GM10847 (cell line): ENCODE measurements around the gene HTD2.

Experiments
- POLR2A ChIP-seq: IDR thresholded peaks from 2 replicates; pipeline ENCODE4 v1.6.1; 2011; ENCODE audit not compliant: insufficient read length; ENCODE audit errors: extremely low read depth

Gene HTD2

GRCh38 chr3:58340594-58341244 is 34.4 kb downstream of the HTD2 start:
- no peak for TF ChIP-seq POLR2A

DNA sequence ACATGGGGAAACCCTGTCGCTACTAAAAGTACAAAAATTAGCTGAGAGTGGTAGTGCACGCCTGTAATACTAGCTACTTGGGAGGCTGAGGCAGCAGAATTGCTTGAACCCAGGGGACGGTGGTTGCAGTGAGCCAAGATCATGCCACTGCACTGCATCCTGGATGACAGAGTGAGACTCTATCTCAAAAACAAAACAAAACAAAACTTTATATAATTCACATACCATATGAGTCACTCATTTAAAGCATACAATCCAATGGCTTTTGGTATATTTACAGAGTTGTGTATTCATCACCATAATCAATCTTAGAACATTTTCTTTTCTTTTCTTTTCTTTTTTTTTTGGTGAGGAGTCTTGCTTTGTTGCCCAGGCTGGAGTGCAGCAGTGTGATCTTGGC is 35.1 kb downstream of the HTD2 start:
- TF ChIP-seq POLR2A: no peak

- TF ChIP-seq POLR2A: no peak
Measured at GRCh38 chr3:58342676-58343075, 36.4 kb downstream of the HTD2 start.

DNA sequence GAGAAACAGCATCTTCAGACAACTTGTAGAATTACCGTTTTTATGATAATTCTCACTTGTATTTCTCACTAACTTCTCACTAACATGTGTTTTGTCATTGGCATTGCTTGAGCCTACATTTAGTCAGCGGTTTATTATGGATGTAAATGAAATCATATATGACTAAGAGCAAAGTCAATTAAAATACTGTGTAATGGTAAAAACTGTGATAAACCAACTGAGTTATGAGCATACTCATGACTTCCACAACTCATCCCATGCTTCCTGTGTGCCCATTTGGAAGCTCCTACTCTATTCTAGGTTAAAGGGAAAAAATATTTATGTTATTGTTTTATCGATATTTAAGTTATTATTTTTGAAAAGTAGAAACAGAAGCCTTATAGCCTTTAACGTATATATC is 39.1 kb downstream of the HTD2 start:
- no peak for TF ChIP-seq POLR2A

DNA sequence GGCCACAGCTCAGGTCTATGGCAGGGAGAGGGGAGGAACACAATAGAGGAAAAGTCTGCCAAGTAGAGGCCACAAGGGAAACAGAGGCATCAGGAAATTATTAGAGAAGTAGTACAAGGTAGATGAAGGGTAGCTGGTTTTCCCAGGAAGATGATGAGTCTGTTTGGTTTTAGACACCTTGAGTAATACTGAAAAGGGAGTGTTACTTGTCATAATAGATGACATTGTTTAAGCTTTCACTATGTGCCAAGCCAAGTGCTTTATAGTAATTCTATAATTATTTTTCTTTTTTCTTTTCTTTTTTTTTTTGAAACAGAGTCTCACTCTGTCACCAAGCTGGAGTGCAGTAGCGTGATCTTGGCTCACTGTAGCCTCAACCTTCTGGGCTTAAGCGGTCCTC is 40.0 kb downstream of the HTD2 start:
- no peak for TF ChIP-seq POLR2A

- TF ChIP-seq POLR2A: no peak
Measured at GRCh38 chr3:58347984-58348383, 41.7 kb downstream of the HTD2 start.

- TF ChIP-seq POLR2A: no peak
Measured at GRCh38 chr3:58349792-58350626, 43.7 kb downstream of the HTD2 start.

- TF ChIP-seq POLR2A: no peak
Measured at GRCh38 chr3:58350627-58351013, 44.3 kb downstream of the HTD2 start.

DNA sequence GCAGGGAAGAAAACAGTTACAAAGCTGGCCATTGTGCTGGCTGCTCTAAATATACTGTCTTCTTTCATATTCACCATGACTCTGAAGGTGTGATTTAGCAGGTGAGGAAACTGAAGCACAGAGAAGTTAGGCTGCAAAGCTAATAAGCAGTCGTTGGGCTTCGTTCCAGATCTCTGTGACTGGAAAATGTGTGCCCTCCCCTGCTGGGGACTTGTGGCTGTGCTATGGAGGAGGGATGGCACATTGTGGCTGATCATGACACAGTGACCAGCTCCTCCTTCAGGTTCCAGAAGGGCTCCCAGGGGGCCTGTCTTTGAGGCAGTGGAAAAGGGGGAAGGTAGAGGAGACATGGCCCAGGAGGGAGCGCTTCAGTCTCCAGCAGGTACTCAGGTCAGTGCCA is 45.6 kb downstream of the HTD2 start:
- TF ChIP-seq POLR2A: no peak

- TF ChIP-seq POLR2A: no peak
Measured at GRCh38 chr3:58352626-58353025, 46.3 kb downstream of the HTD2 start.

DNA sequence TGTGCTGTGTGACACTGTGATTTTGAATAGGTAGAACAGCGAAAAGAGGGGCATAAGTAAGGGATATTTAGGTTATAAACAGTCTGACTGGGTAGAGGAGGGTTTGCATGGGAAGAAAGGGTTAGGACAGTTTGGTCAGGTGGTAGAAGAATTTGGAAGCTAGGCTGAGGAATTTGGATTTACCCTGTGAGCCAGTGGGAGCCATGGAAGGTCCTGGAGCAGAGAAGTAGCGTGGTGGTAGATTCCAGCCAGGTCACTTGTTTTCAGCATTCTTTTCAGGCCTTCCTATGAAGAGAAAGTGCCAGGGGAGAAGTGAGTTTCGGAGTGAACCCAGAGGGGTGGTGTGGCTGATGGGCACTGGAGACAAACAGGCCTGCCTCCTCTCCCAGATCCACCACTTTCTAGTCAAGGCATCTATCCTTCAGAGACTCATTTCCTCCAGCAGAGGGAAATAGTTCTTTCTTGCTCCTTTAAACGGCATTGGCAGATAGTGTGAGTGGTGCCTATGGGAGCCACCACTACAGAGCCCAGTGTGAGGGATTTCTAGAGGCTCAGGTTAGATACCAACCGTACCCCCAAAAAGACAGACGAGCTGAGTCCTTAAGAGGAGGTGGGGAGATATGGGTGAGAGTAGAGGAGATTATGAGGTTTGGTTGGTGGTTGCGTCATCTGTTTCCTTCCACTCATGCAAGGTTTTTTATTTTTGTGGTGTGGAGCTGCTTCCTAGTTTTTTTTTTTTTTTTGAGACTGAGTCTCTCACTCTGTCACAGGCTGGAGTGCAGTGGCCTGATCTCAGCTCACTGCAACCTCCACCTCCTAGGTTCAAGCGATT is 47.6 kb downstream of the HTD2 start:
- no peak for TF ChIP-seq POLR2A

- no peak for TF ChIP-seq POLR2A
Measured at GRCh38 chr3:58355179-58355578, 48.9 kb downstream of the HTD2 start.

- TF ChIP-seq POLR2A: no peak
Measured at GRCh38 chr3:58356054-58356453, 49.7 kb downstream of the HTD2 start.

DNA sequence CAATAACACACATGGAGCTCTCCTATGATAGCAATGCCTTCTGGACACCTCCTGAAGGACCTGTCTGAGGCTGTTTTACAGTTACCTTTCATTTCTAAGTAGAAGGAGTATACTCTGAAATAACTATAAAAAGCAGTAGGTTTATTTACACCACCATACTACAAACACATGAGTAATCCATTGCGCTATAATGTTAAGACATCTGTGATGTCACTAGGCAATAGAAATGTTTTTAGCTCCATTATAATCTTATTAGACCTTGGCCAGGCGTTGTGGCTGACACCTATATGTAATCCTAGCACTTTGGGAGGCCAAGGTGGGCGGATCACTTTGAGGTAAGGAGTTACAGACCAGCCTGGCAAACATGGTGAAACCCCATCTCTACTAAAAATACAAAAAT is 51.1 kb downstream of the HTD2 start:
- TF ChIP-seq POLR2A: no peak

- no peak for TF ChIP-seq POLR2A
Measured at GRCh38 chr3:58358092-58358491, 51.8 kb downstream of the HTD2 start.

- TF ChIP-seq POLR2A: no peak
Measured at GRCh38 chr3:58358808-58359207, 52.5 kb downstream of the HTD2 start.

DNA sequence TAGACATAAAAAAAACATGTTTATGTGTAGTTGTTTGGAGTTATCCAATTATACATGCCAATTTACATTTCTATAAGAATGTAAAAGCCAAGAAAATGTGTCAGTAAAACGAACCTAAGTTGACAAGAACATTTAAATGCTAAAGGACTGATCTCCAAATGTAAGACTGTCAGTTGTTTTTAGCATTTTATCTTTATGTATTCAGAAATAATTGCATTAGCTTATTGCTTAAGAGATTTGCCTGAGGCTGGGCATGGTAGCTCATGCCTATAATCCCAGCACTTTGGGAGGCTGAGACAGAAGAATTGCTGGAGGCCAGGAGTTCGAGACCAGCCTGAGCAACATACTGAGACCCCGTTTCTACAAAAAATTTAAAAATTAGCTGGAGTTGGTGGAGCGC is 53.3 kb downstream of the HTD2 start:
- no peak for TF ChIP-seq POLR2A

DNA sequence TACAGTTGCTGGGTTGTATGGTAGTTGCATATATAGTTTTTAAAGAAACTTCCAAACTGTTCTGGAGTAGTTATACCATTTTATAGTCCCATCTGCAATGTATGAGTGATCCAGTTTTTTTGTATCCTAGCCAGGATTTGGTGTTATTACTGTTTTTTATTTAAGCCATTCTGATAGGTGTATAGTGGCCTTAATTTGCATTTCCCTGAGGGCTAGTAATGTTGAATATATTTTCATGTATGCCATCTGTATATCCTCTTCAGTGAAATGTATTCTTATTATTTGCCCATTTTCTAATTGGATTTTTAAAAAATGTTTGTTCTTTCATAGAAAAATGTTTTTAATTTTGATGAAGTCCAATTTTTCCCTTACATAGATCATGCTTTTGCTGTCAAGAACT is 55.5 kb downstream of the HTD2 start:
- no peak for TF ChIP-seq POLR2A
